HG03432 (cell line): ENCODE results near the gene SP1.
"Not testable (repeated sequence)": the region's sequence is repeated elsewhere in the genome, so short reads cannot be mapped to it uniquely, and the experiment has no call there.

ENCODE experiments used
- ATAC-seq: cut with Tn5 transposase; IDR thresholded peaks from one replicate; pipeline ENCODE4 v1.9.1; 2021; ENCODE audit warnings: mild to moderate bottlenecking, moderate library complexity; ENCODE audit not compliant: unreplicated experiment

The SP1 gene

GRCh38 chr12:53410951-53411350, 31.0 kb downstream of the SP1 start:
- no peak for ATAC-seq

- ATAC-seq, result no peak
Observed at GRCh38 chr12:53413485-53414204, 33.7 kb downstream of the SP1 start.

- ATAC-seq, result no peak
Observed at GRCh38 chr12:53414756-53415417, 34.9 kb downstream of the SP1 start.

- not testable (repeated sequence) for ATAC-seq
Observed at GRCh38 chr12:53415752-53416389, 35.9 kb downstream of the SP1 start.

- not testable (repeated sequence) for ATAC-seq
Observed at GRCh38 chr12:53417291-53417816, 37.4 kb downstream of the SP1 start.

- ATAC-seq, result no peak
Observed at GRCh38 chr12:53418221-53418620, 38.2 kb downstream of the SP1 start.

- no peak for ATAC-seq
Observed at GRCh38 chr12:53419756-53420155, 39.8 kb downstream of the SP1 start.

GRCh38 chr12:53422247-53422646, 42.3 kb downstream of the SP1 start:
- ATAC-seq, result not testable (repeated sequence)

- no peak for ATAC-seq
Observed at GRCh38 chr12:53423597-53423996, 43.6 kb downstream of the SP1 start, which contains the start of gene AMHR2. Gene AMHR2 (plus strand): TSS chr12:53423855. CDS start chr12:53423935, 80 bp downstream.

- ATAC-seq, result no peak
Observed at GRCh38 chr12:53424626-53425514, 44.9 kb downstream of the SP1 start.

- ATAC-seq, result no peak
Observed at GRCh38 chr12:53425515-53426150, 45.7 kb downstream of the SP1 start.

- no peak for ATAC-seq
Observed at GRCh38 chr12:53427905-53428594, 48.1 kb downstream of the SP1 start.

- no peak for ATAC-seq
Observed at GRCh38 chr12:53428741-53429140, 48.8 kb downstream of the SP1 start.

GRCh38 chr12:53430116-53430515, 50.1 kb downstream of the SP1 start:
- ATAC-seq, result no peak

- no peak for ATAC-seq
Observed at GRCh38 chr12:53431187-53431586, 51.2 kb downstream of the SP1 start.

- ATAC-seq, result not testable (repeated sequence)
Observed at GRCh38 chr12:53435326-53435725, 55.4 kb downstream of the SP1 start.

- ATAC-seq, result not testable (repeated sequence)
Observed at GRCh38 chr12:53439582-53439981, 59.6 kb downstream of the SP1 start.

GRCh38 chr12:53441040-53441833, 61.3 kb downstream of the SP1 start, which contains the start of gene PRR13:
Gene PRR13 (plus strand): TSS chr12:53441734. CDS start chr12:53442715, 981 bp downstream.
- ATAC-seq, result peak; percentile 98

GRCh38 chr12:53443955-53444354, 64.0 kb downstream of the SP1 start:
- ATAC-seq, result no peak
